GM19099 (cell line): Measurements from ENCODE around the gene PLPP1.

Source experiments
- POLR2A ChIP-seq: IDR thresholded peaks from 3 replicates; pipeline ENCODE4 v1.6.1; 2011; ENCODE audit warnings: low read depth; ENCODE audit not compliant: insufficient read length; ENCODE audit errors: extremely low read depth

PLPP1 gene

DNA sequence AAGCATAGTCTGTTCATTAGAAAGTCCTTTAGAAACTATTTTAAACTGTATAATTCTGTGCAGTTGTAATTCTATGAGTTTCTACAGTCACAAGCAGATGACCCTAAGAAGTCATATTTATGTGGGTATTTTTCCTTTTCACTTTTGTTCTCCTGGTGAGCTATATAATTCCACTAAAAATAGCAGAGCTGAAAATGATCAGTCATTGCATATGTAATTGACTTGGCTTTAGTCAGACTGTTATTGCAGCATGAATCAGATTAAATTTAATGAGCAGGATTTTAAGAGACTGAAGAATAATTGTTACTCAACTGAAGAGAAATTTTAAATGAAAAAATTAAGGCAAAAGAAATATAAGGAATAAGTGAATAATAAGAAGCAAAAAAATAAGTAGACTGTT is 118.5 kb downstream of the PLPP1 start:
- no peak for TF ChIP-seq POLR2A

DNA sequence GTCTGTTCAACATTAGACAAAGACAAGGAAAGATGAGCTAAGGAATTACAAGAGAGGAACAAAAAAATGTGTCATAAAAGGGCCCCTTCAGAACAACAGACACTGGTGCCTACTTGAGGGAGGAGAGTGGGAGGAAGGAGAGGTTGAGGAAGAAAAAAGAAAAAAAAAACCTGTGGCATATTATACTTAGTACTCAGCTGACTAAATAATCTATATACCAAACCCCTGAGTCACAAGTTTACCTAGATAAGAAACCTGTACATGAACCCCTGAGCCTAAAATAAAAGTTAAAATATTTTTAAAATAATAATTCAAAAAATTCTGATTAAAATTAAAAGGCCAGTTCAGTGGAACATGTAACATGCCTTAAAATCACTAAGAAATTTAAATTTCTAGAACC is 119.7 kb downstream of the PLPP1 start:
- no peak for TF ChIP-seq POLR2A

DNA sequence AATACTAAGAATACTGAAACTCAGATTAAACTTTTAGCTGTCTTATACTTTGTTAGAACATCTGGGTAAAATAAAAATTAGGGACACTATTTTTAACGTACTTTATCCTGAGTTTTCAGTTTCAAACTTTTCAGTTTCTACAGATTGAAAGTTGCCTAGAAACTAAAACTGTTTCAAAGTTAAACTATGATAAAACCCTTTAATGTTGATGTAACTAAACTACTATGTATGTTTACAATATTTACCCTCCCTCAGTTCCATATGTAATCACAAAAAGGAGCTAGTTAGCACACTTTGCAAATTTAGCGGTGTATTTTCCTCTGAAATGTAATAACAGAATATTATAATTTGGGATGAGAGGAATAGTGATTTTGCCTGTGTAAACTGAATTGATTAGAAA is 121.1 kb downstream of the PLPP1 start:
- TF ChIP-seq POLR2A = no peak

DNA sequence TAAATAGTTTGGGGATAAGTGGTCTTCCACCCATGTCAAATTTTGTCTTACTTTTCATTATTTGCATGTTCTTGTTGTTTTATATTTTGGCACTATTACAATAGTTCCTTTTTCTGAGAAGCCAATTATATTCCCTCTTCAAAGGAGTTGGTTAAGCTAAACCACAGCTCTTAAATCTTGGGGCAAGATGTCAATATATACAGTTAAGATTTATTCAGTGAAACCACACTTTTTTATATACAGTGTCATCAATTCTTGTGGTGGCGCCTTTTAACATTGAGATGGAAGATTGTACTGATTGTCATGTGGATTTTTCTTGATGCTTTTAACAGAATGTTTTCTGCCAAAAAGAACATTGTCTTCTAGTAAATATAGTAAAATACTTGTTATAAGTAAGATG is 122.9 kb downstream of the PLPP1 start:
- TF ChIP-seq POLR2A = no peak

DNA sequence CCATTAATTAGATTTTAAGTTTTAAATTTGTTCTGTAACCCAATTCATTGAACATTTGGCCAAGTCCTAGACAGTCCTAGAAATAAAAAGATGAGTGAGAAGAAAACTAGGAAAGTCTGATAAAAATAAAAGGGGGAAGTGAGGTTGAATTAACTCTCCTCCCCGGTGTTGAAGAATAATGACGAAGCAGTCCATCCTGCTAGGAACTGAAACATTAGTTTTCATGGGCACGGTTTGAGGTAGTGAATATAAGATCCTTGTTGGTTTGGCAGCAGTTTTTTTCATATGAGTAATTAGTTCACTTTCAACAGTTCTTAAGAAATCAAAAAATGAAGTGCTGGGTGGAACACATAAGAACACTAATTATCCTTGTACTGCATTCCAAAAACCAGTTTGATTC is 123.9 kb downstream of the PLPP1 start:
- no peak for TF ChIP-seq POLR2A

DNA sequence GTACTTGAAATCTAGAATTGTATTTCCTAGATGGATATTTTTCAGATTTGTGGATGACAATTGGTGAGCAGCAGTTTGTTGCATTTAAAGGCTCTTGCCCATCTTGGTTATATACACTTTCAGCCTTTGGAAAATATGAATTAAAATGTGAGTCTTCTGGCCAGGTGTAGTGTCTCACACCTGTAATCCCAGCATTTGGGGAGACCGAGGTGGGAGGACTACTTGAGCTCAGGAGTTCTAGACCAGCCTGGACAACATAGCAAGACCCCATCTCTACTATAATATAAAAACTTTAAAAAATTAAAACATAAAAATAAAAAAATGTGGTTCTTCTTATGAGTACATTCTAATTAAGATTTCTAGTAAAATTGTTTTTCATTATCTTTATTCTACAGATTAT is 125.0 kb downstream of the PLPP1 start:
- TF ChIP-seq POLR2A = no peak

DNA sequence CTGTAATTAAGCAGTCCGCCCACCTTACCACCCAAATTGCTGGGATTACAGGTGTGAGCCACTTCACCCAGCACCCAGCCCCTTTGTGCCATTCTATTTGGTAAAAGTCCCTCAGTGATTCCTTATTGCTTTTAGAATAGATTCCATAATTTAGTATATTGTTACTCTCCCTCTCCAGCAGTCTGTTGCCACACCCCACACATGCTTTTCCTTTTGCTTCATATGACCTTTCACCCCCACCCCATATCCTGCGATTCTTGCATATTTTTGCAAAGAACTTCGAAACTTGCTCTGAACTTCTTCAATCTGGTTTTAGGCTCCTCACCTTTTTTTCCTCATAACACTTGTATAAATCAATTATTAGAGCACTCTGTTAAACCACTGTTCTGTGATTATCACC is 126.8 kb downstream of the PLPP1 start:
- no peak for TF ChIP-seq POLR2A

DNA sequence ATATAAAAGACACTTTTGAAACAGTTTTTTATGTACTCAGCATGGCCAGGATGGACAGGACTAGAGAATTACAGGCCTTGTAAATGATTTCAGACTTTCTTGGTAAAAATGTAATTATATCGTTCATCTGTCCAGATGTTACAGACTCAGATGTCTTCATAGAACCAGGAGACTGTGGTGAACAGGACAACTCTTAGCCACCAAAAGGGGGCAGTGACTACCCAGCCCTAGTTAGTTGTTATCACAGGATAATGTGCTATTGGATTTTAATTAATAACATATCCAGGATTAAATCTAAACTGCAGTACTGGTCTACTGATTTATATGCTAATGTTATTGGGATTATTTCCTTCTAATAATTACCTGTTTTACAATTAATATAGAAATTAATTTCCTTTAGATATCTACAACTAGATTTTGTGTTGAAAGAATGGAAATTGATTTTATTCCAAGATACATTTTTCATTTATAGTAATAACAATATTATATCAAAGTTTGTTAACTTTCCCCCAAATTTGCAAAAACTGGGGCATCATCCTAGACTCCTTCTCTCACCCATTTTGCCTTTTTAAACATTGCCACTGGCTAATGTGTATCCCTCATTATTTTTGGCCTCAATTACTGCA is 127.6 kb downstream of the PLPP1 start:
- no peak for TF ChIP-seq POLR2A

DNA sequence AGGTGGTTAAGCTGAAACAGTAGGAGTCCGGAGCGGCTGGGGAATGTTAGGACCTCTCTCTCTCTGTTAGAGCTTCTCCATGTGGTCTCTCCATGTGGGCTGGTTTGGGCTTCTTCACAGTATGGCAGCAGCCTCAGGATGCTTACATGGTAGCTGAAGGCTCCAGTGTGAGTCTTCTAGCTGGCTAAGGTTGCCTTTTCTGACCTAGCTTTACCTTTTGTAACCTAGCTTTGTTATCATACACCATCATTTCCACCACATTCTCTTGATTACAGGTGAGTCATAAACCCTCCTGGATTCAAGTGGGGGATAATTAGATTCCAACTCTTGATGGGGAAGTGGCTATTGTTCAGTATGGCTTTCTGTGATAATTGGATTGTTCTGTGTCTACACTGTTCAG is 128.5 kb downstream of the PLPP1 start:
- TF ChIP-seq POLR2A = no peak

DNA sequence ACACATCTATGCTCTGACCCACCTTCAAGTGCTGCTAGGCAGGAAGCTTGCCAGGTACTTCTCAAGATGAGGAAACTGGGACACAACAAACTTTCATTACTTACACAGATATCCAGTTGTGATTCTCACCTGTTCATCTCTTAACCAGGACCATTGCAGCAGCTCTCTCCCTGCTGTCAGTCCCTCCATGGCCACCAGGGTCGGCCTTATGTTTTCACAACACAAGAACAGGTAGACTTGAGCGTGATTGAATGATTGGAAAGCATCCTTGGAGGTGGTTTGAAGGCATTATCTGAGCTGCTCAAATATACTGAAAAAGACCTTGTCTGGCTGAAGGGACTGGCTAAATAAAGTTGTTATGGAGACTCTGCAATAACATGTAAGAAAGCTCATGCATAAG is 132.6 kb downstream of the PLPP1 start:
- no peak for TF ChIP-seq POLR2A

DNA sequence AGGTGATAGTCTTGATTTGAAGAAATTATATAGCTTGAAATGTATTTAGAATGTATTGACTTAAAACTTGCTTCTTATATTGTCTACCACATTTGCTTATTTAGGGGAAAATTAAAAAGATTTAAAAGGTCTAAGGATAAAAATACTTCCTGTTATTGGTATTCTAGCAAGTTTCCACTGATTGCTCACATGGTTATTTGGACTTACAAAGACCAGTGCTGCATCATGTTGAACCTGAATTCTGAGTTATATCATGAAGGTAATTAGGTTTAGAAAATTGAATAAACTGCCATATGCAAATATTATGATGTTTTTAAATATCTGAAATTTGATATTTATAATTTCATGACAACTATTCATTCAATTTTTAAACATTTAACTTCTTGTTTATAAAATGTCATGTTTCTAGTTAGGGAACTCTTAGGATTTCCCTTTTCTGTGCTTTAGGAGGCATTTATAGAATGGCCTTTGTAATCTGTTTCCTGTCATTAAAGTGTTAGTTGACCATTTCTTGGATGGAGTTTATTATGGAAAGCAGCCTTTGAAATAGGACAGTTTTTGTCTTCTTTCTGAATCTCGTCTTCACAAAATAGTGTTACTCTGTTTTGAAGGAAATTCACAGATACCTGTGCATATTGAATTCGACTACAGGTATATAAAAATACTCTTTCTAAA is 141.1 kb downstream of the PLPP1 start:
- no peak for TF ChIP-seq POLR2A

DNA sequence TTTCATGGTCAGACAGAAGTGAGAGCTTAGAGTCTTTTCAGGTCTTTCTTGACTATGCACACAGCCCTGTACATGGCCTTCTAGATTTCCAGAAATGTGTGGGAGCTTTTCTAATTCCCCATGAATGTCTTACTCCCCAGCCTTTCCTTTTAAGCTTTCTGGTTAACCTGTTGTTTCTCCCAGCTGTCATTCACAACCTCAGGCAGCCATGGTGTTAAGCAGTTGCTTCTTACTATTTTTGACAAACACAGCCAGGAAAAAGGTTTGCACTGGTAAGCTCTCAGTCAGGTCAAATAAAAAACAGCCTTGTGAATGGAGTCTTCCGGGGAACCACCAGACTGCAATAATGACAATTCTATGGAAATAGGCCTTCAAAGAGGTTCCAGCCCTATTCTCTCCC is 142.1 kb downstream of the PLPP1 start:
- no peak for TF ChIP-seq POLR2A

DNA sequence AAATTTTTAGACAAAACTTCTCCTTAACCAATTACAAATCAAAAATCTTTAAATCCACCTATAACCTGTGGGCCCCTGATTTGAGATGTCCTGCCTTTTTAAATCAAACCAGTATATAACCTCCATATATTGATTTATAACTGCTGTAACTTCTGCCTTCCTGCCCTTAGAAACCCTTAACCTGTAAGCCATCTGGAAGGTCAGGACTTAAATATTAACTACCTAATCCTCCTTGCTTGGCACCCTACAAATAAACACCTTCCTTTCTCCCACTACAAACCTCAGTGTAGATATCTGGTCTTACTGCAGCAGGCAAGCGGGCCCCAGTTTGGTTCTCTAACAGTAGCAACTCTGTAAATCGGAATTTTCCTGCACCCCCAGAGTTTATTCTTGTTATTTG is 143.1 kb downstream of the PLPP1 start:
- no peak for TF ChIP-seq POLR2A

DNA sequence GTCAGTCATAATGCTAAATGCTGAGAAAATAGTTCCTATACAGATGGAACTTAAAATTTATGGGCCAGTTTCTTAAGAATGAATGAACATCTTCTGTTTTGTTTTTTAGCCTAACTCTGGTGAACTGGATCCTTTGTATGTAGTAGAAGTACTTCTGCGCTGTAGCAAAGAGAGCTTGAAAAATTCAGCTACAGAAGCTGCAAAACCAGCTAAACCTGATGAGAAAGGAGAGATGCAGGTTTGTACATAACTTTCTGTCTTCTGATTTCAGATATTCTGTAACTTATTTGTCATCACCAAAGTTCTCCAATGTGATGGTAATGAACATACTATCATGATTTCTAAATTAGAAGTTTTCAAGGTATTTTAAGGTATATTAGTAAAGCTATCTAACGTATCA is 146.9 kb downstream of the PLPP1 start:
- no peak for TF ChIP-seq POLR2A

DNA sequence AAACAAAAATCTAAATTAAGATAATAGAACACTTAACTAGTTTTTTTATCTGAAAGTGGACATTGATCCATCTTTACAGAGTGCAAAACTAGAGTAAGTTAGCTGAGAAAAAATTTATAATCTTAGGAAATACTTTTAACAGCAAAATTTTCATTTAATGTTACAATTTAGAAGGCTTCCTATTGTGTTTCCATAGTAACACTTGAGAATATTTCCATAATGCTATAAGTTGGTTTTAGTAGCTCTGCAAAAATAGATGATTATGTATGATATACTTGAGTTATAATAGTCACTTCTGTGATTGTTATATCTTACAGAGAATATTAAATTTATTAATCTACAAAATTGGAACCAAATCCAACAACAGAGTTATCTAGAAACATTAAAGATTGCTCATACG is 148.4 kb downstream of the PLPP1 start:
- TF ChIP-seq POLR2A = no peak

DNA sequence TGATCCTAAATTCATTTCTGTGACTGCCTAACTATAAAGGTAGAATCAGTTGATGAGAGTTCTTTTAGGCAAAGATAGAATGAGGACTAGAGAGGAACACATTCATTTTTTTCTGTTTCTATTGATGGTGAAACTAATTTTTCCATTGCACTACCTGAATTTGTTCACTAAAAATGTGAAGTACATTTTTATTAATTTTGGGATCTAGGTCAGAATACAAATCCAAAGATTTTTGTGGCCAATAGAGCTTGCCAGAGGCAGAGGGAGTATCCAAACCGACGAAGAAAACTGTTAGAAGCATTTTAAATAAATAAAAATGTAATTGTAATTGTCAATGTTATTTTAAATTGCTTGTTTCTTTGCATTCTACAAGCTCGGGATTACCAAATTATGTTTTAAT is 148.9 kb downstream of the PLPP1 start:
- no peak for TF ChIP-seq POLR2A

DNA sequence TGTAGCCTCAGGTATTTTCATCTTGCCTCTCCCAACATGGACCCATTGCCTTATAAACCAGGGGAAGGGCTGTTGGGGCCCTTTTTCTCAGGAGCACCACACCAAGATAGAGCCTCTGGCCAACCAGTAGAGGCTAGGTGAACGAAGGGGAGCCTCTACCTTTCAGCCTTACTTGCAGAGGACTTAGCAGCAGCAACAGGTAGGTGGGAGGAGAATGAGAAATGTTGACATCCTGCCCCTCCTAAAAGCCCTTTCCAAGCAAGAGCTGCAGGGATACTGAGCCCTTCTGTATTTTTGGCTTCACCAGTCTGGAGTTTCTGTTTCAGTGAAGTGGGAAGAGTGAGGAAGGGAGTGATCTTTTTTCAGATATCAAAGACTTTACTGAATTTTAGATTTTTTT is 149.5 kb downstream of the PLPP1 start:
- no peak for TF ChIP-seq POLR2A
